Left lung (tissue), 14 donors: ENCODE results near the gene GCGR. TPM values are rescaled to one million over a fixed set of nuclear protein-coding genes. Genes with fewer than 3 reads are reported as not detected.
A peak's percentile ranks its signal among the peaks of the same experiment; 100 is the strongest.

ENCODE experiments used
- ATAC-seq: fragments of 200-7000 bp; cut with Tn5 transposase; one replicate; pipeline ENCODE4 v1.9.1; 2020; ENCODE audit warnings: moderate library complexity
- DNase-seq, 4 donors: peaks; one replicate each; pipeline ENCODE4 v3.0.0-alpha.2; 2013 to 2020
- H3K27ac ChIP-seq, 2 donors: fragments of 200-600 bp; sonication (generic) in 1 of 2; one replicate each; pipeline versions ENCODE4 v1.5.0 to v1.8.0; 2020 to 2021
- H3K27me3 ChIP-seq, 2 donors: fragments of 200-600 bp; sonication (generic) in 1 of 2; one replicate each; pipeline versions ENCODE4 v1.5.0 to v1.8.0; 2020 to 2021
- H3K36me3 ChIP-seq, 2 donors: fragments of 200-600 bp; sonication (generic) in 1 of 2; one replicate each; pipeline versions ENCODE4 v1.5.0 to v1.8.0; 2020 to 2021
- H3K4me1 ChIP-seq, 2 donors: fragments of 200-600 bp; one replicate each; pipeline ENCODE4 v1.8.0; 2021
- H3K4me3 ChIP-seq, 2 donors: fragments of 200-600 bp; sonication (generic) in 1 of 2; one replicate each; pipeline versions ENCODE4 v1.5.0 to v1.8.0; 2020 to 2021; ENCODE audit warnings: mild to moderate bottlenecking in 1 of 2
- H3K9me3 ChIP-seq, 2 donors: fragments of 200-600 bp; sonication (generic) in 1 of 2; one replicate each; pipeline versions ENCODE4 v1.5.0 to v1.8.0; 2020 to 2021
- intact Hi-C, 2 donors: fragments of 100-400 bp; cut with DNase I; formaldehyde crosslinking; loops; one replicate each; pipeline versions ENCODE4 v1.11.2 to v1.14.2; 2022
- long read RNA-seq, 12 donors: library from polyadenylated mRNA in 2 of 12; unstranded in 2 of 12; transcript quantifications; one replicate each; pipeline ENCODE4 v2.0.0 and lab custom pipeline, GENCODE V29; 2019 to 2026
- polyA plus RNA-seq, 6 donors: library from polyadenylated mRNA; unstranded; fragments of 120-200 nt; gene quantifications; one replicate each; pipeline ENCODE4 v1.2.1, GENCODE V29; 2013; ENCODE audit not compliant: insufficient read length in 6 of 6
- total RNA-seq, 2 donors: library from RNA; stranded (reverse); fragmentation: NEBNext Ultra II Directional; extraction: Animal tissue kit (Norgen Biotek cat#: 25700); gene quantifications; one replicate each; pipeline ENCODE4 v1.2.1, GENCODE V29; 2021
- TF ChIP-seq, protein P1 (sequence below), 2 donors: fragments of 200-600 bp; sonication (generic) in 1 of 2; IDR thresholded peaks; one replicate each; pipeline versions ENCODE4 v1.5.0 to v1.8.0; 2021; ENCODE audit warnings: antibody characterized with exemption in 2 of 2
- donor health status: DM: no; HTN: yes; CAD: no.
- donor health status: DM: no; HTN: no; CAD: no.

Gene GCGR
- total RNA-seq (under 1 TPM in 1 of 2 donors, not detected in 1; 0.13 TPM), polyA plus RNA-seq (under 1 TPM in 4 of 6 donors, not detected in 2; 0.14 to 0.37 (median 0.29) TPM)
- long read RNA-seq, donor 1, result 0 reads
- long read RNA-seq, donor 2, result 0 reads
- long read RNA-seq, donor 3, result 0 reads
- long read RNA-seq, donor 4, result 0 reads
- long read RNA-seq, donor 5, result 0 reads
- long read RNA-seq, donor 6, result 0 reads
- long read RNA-seq, donor 7, result 0 reads
- long read RNA-seq, donor 8, partial matches to known transcripts, result 138 of 138 reads
- long read RNA-seq, donor 8, other reads (novel, unspliced or antisense), result 0 of 138 reads
- long read RNA-seq, donor 9, result 0 reads
- long read RNA-seq, donor 10, result 0 reads
- long read RNA-seq, donor 11, result 0 reads
- long read RNA-seq, donor 12, result 0 reads

DNA sequence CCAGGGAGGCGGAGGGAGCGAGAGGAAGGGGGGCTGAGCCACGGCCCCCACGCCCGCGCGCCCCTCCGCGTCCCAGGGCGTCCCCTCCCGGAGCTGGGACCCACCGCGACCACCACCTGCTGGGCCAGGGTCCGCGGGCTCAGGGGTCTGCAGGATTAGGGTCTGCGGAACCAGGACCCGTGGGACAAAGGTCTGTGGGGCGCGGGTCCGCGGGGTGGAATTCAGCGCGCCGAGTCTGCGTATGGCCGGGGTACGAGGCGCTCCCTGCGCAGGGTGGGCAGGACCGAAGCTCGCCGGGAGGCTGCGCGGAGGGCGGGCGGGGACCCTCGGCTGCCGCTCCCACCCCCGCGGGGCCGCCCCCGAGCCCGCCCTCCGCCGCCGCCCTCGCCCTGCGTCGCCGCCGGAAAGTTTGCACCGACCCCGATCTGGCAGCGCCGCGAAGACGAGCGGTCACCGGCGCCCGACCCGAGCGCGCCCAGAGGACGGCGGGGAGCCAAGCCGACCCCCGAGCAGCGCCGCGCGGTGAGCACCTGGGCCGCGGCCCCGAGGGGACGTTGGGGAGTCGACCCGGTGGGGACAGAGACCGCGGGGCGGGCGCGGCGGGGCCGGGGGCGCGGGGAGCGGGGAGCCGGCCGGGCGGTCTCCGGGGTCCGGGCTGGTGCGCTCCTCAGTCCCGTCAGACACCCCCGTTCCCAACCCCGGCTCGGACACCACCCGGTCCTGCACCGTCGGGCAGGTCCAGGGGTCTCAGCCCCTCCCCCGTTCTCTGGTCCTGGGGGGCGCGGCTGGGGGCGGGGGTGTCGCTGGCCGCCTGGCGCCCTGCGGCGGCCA lies at the start of gene GCGR:
Gene GCGR (plus strand): TSS at position 423 of the 831 bp plus-strand sequence. CDS start 4,869 bp downstream, outside the sequence.
- Histone ChIP-seq H3K27me3 (peaks cover 33 to 97% of the 10 kb centered on the region in 2 donors), H3K4me1 (peaks cover 0 to 18% of the 10 kb centered on the region in 2 donors), H3K27ac (no peak within 1 kb of the TSS), H3K4me3 (no peak within 1 kb of the TSS), H3K9me3 (no peaks in the 10 kb centered on the region), H3K36me3 (no peaks in the 10 kb centered on the region)
- no peak for DNase-seq
- TF ChIP-seq, protein P1, sequence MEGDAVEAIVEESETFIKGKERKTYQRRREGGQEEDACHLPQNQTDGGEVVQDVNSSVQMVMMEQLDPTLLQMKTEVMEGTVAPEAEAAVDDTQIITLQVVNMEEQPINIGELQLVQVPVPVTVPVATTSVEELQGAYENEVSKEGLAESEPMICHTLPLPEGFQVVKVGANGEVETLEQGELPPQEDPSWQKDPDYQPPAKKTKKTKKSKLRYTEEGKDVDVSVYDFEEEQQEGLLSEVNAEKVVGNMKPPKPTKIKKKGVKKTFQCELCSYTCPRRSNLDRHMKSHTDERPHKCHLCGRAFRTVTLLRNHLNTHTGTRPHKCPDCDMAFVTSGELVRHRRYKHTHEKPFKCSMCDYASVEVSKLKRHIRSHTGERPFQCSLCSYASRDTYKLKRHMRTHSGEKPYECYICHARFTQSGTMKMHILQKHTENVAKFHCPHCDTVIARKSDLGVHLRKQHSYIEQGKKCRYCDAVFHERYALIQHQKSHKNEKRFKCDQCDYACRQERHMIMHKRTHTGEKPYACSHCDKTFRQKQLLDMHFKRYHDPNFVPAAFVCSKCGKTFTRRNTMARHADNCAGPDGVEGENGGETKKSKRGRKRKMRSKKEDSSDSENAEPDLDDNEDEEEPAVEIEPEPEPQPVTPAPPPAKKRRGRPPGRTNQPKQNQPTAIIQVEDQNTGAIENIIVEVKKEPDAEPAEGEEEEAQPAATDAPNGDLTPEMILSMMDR (IDR thresholded peaks at IDR 0.05), result no peak
- no peak for ATAC-seq
- intact Hi-C loops, result no loop called here

DNA sequence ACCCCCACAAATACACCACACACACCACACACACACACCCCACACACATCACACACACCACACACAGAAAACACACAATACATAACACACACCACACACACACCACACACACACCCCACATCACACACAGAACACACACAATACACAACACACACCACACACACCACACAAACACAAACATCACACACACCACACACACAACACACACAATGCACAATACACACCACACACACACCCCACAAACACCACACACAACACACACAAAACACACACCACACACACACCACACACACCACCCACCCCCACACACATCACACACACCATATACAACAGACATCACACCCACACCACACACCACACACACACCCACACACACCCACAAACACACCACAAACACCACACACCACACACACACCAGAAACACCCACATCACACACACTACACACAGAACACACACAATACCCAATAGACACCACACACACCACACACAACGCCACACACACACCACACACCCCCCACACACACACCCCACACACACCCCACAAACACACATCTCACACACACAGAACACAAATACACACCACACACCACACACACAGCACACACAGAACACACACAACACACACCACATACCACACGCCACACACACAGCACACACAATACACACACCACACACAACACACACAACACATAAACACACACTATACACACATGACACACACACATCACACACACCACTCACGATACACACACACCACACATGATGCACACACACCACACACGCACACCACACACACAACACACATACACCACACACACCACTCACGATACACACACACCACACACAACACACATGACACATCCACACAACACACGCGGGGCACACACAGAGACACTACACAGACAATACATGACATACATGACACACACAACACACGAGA lies 11.0 kb upstream of the GCGR start:
- H3K27me3 ChIP-seq, result peaks cover 0 to 6% of the 10 kb centered on the region in 2 donors
- no peaks in the 10 kb centered on the region for H3K4me1 ChIP-seq
- no peak overlapping the region for H3K4me3 ChIP-seq
- no peak overlapping the region for H3K27ac ChIP-seq
- ATAC-seq (no peak), DNase-seq (no peak)
- TF ChIP-seq, protein P1 (IDR thresholded peaks at IDR 0.05), result no peak
- no peaks in the 10 kb centered on the region for H3K9me3 ChIP-seq
- no peaks in the 10 kb centered on the region for H3K36me3 ChIP-seq
- intact Hi-C loops, result no loop called here

DNA sequence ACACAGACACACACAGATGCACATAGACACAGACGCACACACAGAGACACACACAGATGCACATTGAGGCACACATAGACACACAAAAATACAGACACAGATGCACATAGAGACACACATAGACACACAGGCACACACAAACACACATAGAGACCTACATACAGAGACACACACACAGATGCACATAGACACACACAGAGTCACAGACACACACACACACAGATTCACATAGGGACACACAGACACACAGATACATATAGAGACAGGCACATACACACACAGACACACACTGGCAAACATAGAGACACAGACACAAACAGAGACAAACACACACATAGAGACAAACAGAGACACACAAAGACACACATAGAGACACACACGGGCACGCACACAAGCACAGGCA lies 9.9 kb upstream of the GCGR start:
- Histone ChIP-seq H3K36me3 (no peaks in the 10 kb centered on the region), H3K4me3 (no peak overlapping the region), H3K9me3 (no peaks in the 10 kb centered on the region), H3K27me3 (peaks cover 0 to 6% of the 10 kb centered on the region in 2 donors), H3K27ac (no peak overlapping the region), H3K4me1 (no peaks in the 10 kb centered on the region)
- ATAC-seq (no peak), DNase-seq (no peak)
- intact Hi-C loops, result no loop called here
- TF ChIP-seq, protein P1 (IDR thresholded peaks at IDR 0.05), result no peak

DNA sequence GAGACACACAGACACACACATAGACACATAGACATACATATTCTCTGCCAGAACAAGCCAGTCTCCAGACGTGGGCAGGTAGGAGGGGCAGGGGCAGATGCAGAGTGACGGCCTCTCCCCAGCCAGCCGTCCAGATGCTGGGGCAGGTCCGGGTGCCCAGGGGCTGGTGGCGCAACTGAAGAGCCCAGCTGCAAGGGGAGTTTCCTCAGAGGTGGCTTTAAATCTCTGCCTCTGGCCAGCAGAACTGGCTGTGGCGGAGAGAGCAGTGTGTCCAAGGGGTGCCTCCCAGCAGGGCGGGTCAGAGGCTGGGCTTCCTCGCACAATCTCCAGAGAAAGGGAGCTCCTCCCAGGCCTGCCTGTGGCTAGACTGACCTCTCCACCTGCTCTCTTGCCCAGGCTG lies 9.4 kb upstream of the GCGR start:
- no peaks in the 10 kb centered on the region for H3K36me3 ChIP-seq
- H3K27me3 ChIP-seq, result peaks cover 0 to 9% of the 10 kb centered on the region in 2 donors
- DNase-seq (peak in 1 of 4 donors; percentile 80), ATAC-seq (peak; percentile 100)
- intact Hi-C loops, result no loop called here
- H3K9me3 ChIP-seq, result no peaks in the 10 kb centered on the region
- no peaks in the 10 kb centered on the region for H3K4me1 ChIP-seq
- H3K27ac ChIP-seq, result no peak overlapping the region
- no peak overlapping the region for H3K4me3 ChIP-seq
- TF ChIP-seq, protein P1 (IDR thresholded peaks at IDR 0.05), result no peak
